Body of pancreas (tissue), 4 donors: ENCODE data around the gene POLR1A. TPM values are rescaled to one million over a fixed set of nuclear protein-coding genes. Genes with fewer than 3 reads are reported as not detected.

Source experiments
- ATAC-seq: fragments of 150-250 bp; one replicate; pipeline ENCODE4 v1.9.1; 2016
- DNase-seq, 4 donors: peaks; one replicate each; pipeline ENCODE4 v3.0.0-alpha.2; 2019
- H3K27ac ChIP-seq, 4 donors: fragments of 200-600 bp; sonication (generic); 1 replicate in 3 of 4; 2 replicates in 1 of 4; pipeline versions ENCODE4 v1.5.1 to v1.6.1; 2016 to 2019; ENCODE audit warnings: mild to moderate bottlenecking in 1 of 4, mixed read lengths in 1 of 4, moderate library complexity in 1 of 4
- H3K27me3 ChIP-seq, 2 donors: fragments of 200-600 bp; sonication (generic); one replicate each; pipeline ENCODE4 v1.6.0; 2016; ENCODE audit warnings: mild to moderate bottlenecking in 1 of 2
- H3K36me3 ChIP-seq, 2 donors: fragments of 200-600 bp; sonication (generic); replicated peaks in 1 of 2; 2 replicates each; pipeline ENCODE4 v1.5.1; 2016; ENCODE audit warnings: low read depth in 2 of 2; ENCODE audit not compliant: insufficient read depth in 1 of 2
- H3K4me1 ChIP-seq: fragments of 200-600 bp; sonication (generic); one replicate; pipeline ENCODE4 v1.6.0; 2016
- H3K4me3 ChIP-seq, 2 donors: fragments of 200-600 bp; sonication (generic); 1 replicate in 1 of 2; 2 replicates in 1 of 2; pipeline ENCODE4 v1.5.1; 2016 to 2019
- H3K9me3 ChIP-seq, 3 donors: fragments of 200-600 bp; sonication (generic); 1 replicate in 2 of 3; 2 replicates in 1 of 3; pipeline ENCODE4 v1.5.1; 2016
- POLR2A ChIP-seq, 3 donors: fragments of 450-650 bp; IDR thresholded peaks; one replicate each; pipeline ENCODE4 v1.6.1; 2016; ENCODE audit warnings: antibody characterized with exemption in 3 of 3, mild to moderate bottlenecking in 2 of 3
- WGBS, 2 donors: methylation state at CpG; one replicate each; pipeline ENCODE4 v1.1.5; 2017; 5-methylcytosine and 5-hydroxymethylcytosine counted together
- intact Hi-C: fragments of 100-400 bp; cut with DNase I; formaldehyde crosslinking; loops from one replicate; pipeline ENCODE4 v1.15.1; 2023
- total RNA-seq, 2 donors: library from RNA; depleted of rRNA; stranded (reverse); fragments of >200 nt; gene quantifications; one replicate each; pipeline ENCODE4 v1.1.0, GENCODE V29; 2016
- TF ChIP-seq, protein P1 (sequence below), 7 experiments: fragments of 450-650 bp in 4 of 7; fragments of 200-600 bp in 3 of 7; sonication (generic) in 3 of 7; IDR thresholded peaks; one replicate each; pipeline ENCODE4 v1.5.1; 2016 to 2019; ENCODE audit warnings: antibody characterized with exemption in 7 of 7

POLR1A gene
- total RNA-seq, 2 donors from 2014 or later = 18.7 to 36.6 TPM

GRCh38 chr2:85986121-85986520, 119.6 kb downstream of the POLR1A start:
- no peaks in the 10 kb centered on the region for H3K9me3 ChIP-seq
- no peaks in the 10 kb centered on the region for H3K27me3 ChIP-seq
- ATAC-seq (no peak), DNase-seq (no peak)
- no peak overlapping the region for H3K27ac ChIP-seq
- no peak for TF ChIP-seq POLR2A (IDR thresholded peaks at IDR 0.05)
- TF ChIP-seq, protein P1, sequence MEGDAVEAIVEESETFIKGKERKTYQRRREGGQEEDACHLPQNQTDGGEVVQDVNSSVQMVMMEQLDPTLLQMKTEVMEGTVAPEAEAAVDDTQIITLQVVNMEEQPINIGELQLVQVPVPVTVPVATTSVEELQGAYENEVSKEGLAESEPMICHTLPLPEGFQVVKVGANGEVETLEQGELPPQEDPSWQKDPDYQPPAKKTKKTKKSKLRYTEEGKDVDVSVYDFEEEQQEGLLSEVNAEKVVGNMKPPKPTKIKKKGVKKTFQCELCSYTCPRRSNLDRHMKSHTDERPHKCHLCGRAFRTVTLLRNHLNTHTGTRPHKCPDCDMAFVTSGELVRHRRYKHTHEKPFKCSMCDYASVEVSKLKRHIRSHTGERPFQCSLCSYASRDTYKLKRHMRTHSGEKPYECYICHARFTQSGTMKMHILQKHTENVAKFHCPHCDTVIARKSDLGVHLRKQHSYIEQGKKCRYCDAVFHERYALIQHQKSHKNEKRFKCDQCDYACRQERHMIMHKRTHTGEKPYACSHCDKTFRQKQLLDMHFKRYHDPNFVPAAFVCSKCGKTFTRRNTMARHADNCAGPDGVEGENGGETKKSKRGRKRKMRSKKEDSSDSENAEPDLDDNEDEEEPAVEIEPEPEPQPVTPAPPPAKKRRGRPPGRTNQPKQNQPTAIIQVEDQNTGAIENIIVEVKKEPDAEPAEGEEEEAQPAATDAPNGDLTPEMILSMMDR (IDR thresholded peaks at IDR 0.05) = no peak
- WGBS, 2 donors = 93 to 95% methylated on average over 8 to 9 of the region's 9 CpGs
- no peaks in the 10 kb centered on the region for H3K36me3 ChIP-seq
- peaks cover 6% of the 10 kb centered on the region for H3K4me1 ChIP-seq
- no peak overlapping the region for H3K4me3 ChIP-seq
- intact Hi-C loops = no loop called here

DNA sequence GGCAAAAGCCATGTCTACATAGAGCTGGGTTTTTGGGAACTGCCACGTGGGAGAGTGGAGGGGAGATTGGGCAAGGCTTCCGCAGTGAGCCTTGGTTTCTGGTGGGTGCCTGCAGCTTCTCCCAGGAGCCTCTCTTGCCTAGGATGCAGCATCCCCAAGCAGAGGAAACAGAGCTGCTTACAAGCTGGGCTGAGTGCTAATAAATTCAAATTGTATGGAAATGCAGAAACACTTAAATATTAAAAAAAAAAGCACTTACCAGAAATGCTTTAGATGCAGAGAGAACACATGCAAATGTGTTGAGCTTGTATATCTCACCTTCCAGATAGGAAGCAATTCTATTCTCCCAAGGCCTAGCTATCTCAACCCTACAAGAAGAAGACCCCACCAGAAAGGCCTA, 120.9 kb downstream of the POLR1A start:
- Histone ChIP-seq H3K4me3 (no peak overlapping the region), H3K27ac (no peak overlapping the region), H3K4me1 (peaks cover 6% of the 10 kb centered on the region), H3K9me3 (no peaks in the 10 kb centered on the region), H3K27me3 (no peaks in the 10 kb centered on the region), H3K36me3 (no peaks in the 10 kb centered on the region)
- intact Hi-C loops = no loop called here
- WGBS, 2 donors = 72 to 78% methylated on average over 2 of the region's 2 CpGs
- TF ChIP-seq, protein P1 (IDR thresholded peaks at IDR 0.05) = no peak
- no peak for TF ChIP-seq POLR2A (IDR thresholded peaks at IDR 0.05)
- ATAC-seq (no peak), DNase-seq (no peak)

GRCh38 chr2:85983766-85984165, 121.9 kb downstream of the POLR1A start:
- H3K4me1 ChIP-seq = peaks cover 14% of the 10 kb centered on the region
- no peak overlapping the region for H3K4me3 ChIP-seq
- TF ChIP-seq POLR2A (IDR thresholded peaks at IDR 0.05) = no peak
- TF ChIP-seq, protein P1 (IDR thresholded peaks at IDR 0.05) = no peak
- H3K27me3 ChIP-seq = no peaks in the 10 kb centered on the region
- no peak overlapping the region for H3K27ac ChIP-seq
- WGBS, 2 donors = 84 to 94% methylated on average over 6 of the region's 6 CpGs
- no peak for ATAC-seq
- no peak for DNase-seq
- intact Hi-C loops = no loop called here
- H3K36me3 ChIP-seq = no peaks in the 10 kb centered on the region
- H3K9me3 ChIP-seq = no peaks in the 10 kb centered on the region

DNA sequence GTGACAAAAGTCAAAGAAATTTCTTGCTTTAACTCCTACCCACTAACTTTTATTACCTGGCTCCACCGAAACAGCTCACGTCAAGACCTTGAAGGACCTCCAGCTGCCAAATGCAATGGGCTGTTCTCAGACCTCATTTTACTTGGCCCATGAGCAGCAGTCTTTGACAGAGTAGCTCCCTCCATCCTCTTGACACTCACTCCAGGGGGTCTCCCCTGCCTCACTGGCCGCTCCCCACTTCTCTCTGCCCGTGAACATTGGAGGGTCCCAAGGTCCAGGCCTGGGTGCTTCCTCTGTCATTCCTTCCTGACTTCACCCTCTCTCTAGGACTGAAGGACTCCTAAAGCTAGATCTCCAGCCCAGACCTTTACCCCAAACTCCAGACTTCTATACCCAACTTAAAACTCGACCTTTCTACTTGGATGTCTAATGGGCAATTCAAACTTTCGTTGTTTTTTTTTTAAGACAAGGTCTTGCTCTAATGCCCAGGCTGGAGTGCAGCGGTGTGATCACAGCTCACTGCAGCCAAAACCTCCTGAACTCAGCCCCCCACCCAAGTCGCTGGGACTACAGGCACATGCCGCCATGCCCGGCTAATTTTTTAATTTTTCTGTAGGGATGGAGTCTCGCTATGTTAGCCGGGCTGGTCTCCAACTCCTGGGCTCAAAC, 124.0 kb downstream of the POLR1A start:
- H3K9me3 ChIP-seq = no peaks in the 10 kb centered on the region
- peaks cover 20% of the 10 kb centered on the region for H3K4me1 ChIP-seq
- no peak overlapping the region for H3K4me3 ChIP-seq
- no peak overlapping the region for H3K27ac ChIP-seq
- 82% methylated on average over 12 of the region's 12 CpGs for WGBS, 2 donors
- ATAC-seq (no peak), DNase-seq (no peak)
- no peaks in the 10 kb centered on the region for H3K27me3 ChIP-seq
- no peaks in the 10 kb centered on the region for H3K36me3 ChIP-seq
- intact Hi-C loops = no loop called here
- TF ChIP-seq POLR2A (IDR thresholded peaks at IDR 0.05) = no peak
- TF ChIP-seq, protein P1 (IDR thresholded peaks at IDR 0.05) = no peak
